DMS 273 treated with DMSO at 0.1 percent for 48 hours (cell line): Measurements from ENCODE around the gene SERINC1.

Experiments used
- DNase-seq: peaks from one replicate; lab custom pipeline; 2025; lab: John Stamatoyannopoulos, UW

The SERINC1 gene

GRCh38 chr6:122432816-122433215 is 38.8 kb downstream of the SERINC1 start:
- no peak for DNase-seq

- no peak for DNase-seq
These were observed 39.8 kb downstream of the SERINC1 start for GRCh38 chr6:122431780-122432179.

- DNase-seq, result no peak
These were observed 42.3 kb downstream of the SERINC1 start for GRCh38 chr6:122429323-122429722.

GRCh38 chr6:122428781-122429180 is 42.8 kb downstream of the SERINC1 start:
- DNase-seq, result no peak

- no peak for DNase-seq
These were observed 45.0 kb downstream of the SERINC1 start for GRCh38 chr6:122426597-122426996.

GRCh38 chr6:122423734-122424133 is 47.9 kb downstream of the SERINC1 start:
- no peak for DNase-seq

GRCh38 chr6:122422614-122423267 is 48.9 kb downstream of the SERINC1 start:
- DNase-seq, result no peak

- DNase-seq, result no peak
These were observed 49.6 kb downstream of the SERINC1 start for GRCh38 chr6:122422003-122422402.

- DNase-seq, result no peak
These were observed 54.8 kb downstream of the SERINC1 start for GRCh38 chr6:122416825-122417224.

- DNase-seq, result no peak
These were observed 59.6 kb downstream of the SERINC1 start for GRCh38 chr6:122412001-122412400.

- no peak for DNase-seq
These were observed 62.7 kb downstream of the SERINC1 start for GRCh38 chr6:122408702-122409458.

GRCh38 chr6:122408240-122408639 is 63.4 kb downstream of the SERINC1 start:
- DNase-seq, result no peak

- no peak for DNase-seq
These were observed 63.9 kb downstream of the SERINC1 start for GRCh38 chr6:122407712-122408111.

GRCh38 chr6:122406187-122406586 is 65.4 kb downstream of the SERINC1 start:
- DNase-seq, result no peak

GRCh38 chr6:122405417-122405816 is 66.2 kb downstream of the SERINC1 start:
- no peak for DNase-seq

GRCh38 chr6:122404444-122404843 is 67.2 kb downstream of the SERINC1 start:
- DNase-seq, result no peak

GRCh38 chr6:122401104-122401503 is 70.5 kb downstream of the SERINC1 start:
- no peak for DNase-seq

- DNase-seq, result no peak
These were observed 71.0 kb downstream of the SERINC1 start for GRCh38 chr6:122400462-122401089.

GRCh38 chr6:122400121-122400450 is 71.5 kb downstream of the SERINC1 start:
- no peak for DNase-seq

GRCh38 chr6:122399348-122400120 is 72.1 kb downstream of the SERINC1 start, which contains the start of gene HSF2:
TSS of gene HSF2 (plus strand) at chr6:122399652. CDS start at chr6:122399738, 86 bp downstream.
- peak; percentile 89 for DNase-seq

- no peak for DNase-seq
These were observed 72.6 kb downstream of the SERINC1 start for GRCh38 chr6:122399055-122399347.

- DNase-seq, result no peak
These were observed 77.6 kb downstream of the SERINC1 start for GRCh38 chr6:122394016-122394415.
